OCI-LY7 (cell line): Measurements from ENCODE around the gene NPS. TPM values are rescaled to one million over a fixed set of nuclear protein-coding genes. Genes with fewer than 3 reads are reported as not detected.

Experiments
- Bru-seq: library from RNA; stranded (reverse); fragments of 400-500 nt; gene quantifications from one replicate; lab custom pipeline; 2021; lab: Mats Ljungman, UMichigan
- BruChase-seq, 2 experiments: library from RNA; stranded (reverse); fragments of 400-500 nt; gene quantifications; one replicate each; lab custom pipeline; 2021; lab: Mats Ljungman, UMichigan
- BruUV-seq: library from RNA; stranded (reverse); fragments of 400-500 nt; replicated peaks from 2 replicates; lab custom pipeline; 2021; lab: Mats Ljungman, UMichigan
- CTCF ChIA-PET: fragments of 300-600 bp; sonication (Branson Sonifier 250); formaldehyde crosslinking; loops from one replicate; lab custom pipeline; 2022; ENCODE audit warnings: antibody characterized with exemption; ENCODE audit not compliant: unreplicated experiment; lab: Charles Lee
- POLR2A ChIA-PET: fragments of 300-600 bp; sonication (Branson Sonifier 250); formaldehyde crosslinking; loops from one replicate; lab custom pipeline; 2022; ENCODE audit warnings: antibody characterized with exemption; lab: Charles Lee
- DNase-seq: peaks from one replicate; pipeline ENCODE4 v3.0.0-alpha.2; 2015; ENCODE audit warnings: low spot score
- H2AFZ ChIP-seq: fragments of 200-600 bp; sonication (generic), shearing (Covaris generic); 2 replicates; pipeline ENCODE4 v1.6.1; 2014; ENCODE audit warnings: mild to moderate bottlenecking, antibody characterized with exemption, low read length, moderate library complexity
- H3K27ac ChIP-seq: fragments of 200-600 bp; sonication (generic); 2 replicates; pipeline ENCODE4 v1.5.1; 2014; ENCODE audit warnings: mixed run types, low read depth, mild to moderate bottlenecking, moderate library complexity, low read length, inconsistent platforms; ENCODE audit not compliant: poor library complexity, severe bottlenecking
- H3K36me3 ChIP-seq: fragments of 200-600 bp; sonication (generic); 2 replicates; pipeline ENCODE4 v1.6.1; 2014; ENCODE audit warnings: mild to moderate bottlenecking, antibody characterized with exemption, low read length, moderate library complexity, mixed read lengths; ENCODE audit not compliant: insufficient read depth
- H3K4me1 ChIP-seq: fragments of 200-600 bp; sonication (generic); 2 replicates; pipeline ENCODE4 v1.5.1; 2014; ENCODE audit warnings: mild to moderate bottlenecking, low read length; ENCODE audit not compliant: insufficient read depth, poor library complexity, severe bottlenecking
- H3K4me2 ChIP-seq: fragments of 200-600 bp; sonication (generic); 2 replicates; pipeline ENCODE4 v1.6.1; 2014; ENCODE audit warnings: mild to moderate bottlenecking, low read length
- H3K4me3 ChIP-seq: fragments of 200-600 bp; sonication (generic); 2 replicates; pipeline ENCODE4 v1.5.1; 2014; ENCODE audit warnings: mild to moderate bottlenecking, low read depth, low read length; ENCODE audit not compliant: poor library complexity, severe bottlenecking
- H3K79me2 ChIP-seq: fragments of 200-600 bp; sonication (generic); 2 replicates; pipeline ENCODE4 v1.6.1; 2016; ENCODE audit warnings: low read depth, mild to moderate bottlenecking, low read length, moderate library complexity, mixed read lengths; ENCODE audit not compliant: insufficient read depth
- H3K9me2 ChIP-seq: fragments of 200-600 bp; sonication (generic); 2 replicates; pipeline ENCODE4 v1.6.1; 2016; ENCODE audit warnings: mild to moderate bottlenecking, low read length, mixed read lengths; ENCODE audit not compliant: insufficient read depth
- H3K9me3 ChIP-seq: fragments of 200-600 bp; sonication (generic); 2 replicates; pipeline ENCODE4 v1.6.1; 2014; ENCODE audit warnings: mild to moderate bottlenecking, mixed run types, low read length, mixed read lengths
- H4K20me1 ChIP-seq: fragments of 200-600 bp; sonication (generic); 2 replicates; pipeline ENCODE4 v1.6.1; 2014; ENCODE audit warnings: mild to moderate bottlenecking, antibody characterized with exemption, low read length, moderate library complexity, mixed read lengths; ENCODE audit not compliant: insufficient read depth
- EZH2phosphoT487 ChIP-seq: fragments of 200-600 bp; sonication (generic); IDR thresholded peaks from 2 replicates; pipeline ENCODE4 v1.6.1; 2018; ENCODE audit warnings: low read depth, borderline replicate concordance, mild to moderate bottlenecking, mixed run types, antibody characterized with exemption, low read length, moderate library complexity, mixed read lengths
- intact Hi-C: fragments of 100-400 bp; cut with micrococcal nuclease; formaldehyde crosslinking; loops from one replicate; pipeline ENCODE4 v1.10.0; 2022; ENCODE audit not compliant: unreplicated experiment
- long read RNA-seq: library from polyadenylated mRNA; stranded (forward); transcript quantifications from one replicate; pipeline ENCODE4 v2.0.0, GENCODE V29; 2022
- total RNA-seq, 2 experiments: library from RNA; depleted of rRNA in 1 of 2; stranded (reverse); fragments of >200 nt in 1 of 2; shearing (Covaris generic) in 1 of 2; gene quantifications; 2 replicates each; pipeline ENCODE4 v1.2.3, GENCODE V29; 2014 to 2022
- TF ChIP-seq, protein P1 (sequence below): fragments of 200-600 bp; sonication (generic); conservative IDR thresholded peaks from 2 replicates; pipeline ENCODE4 v1.5.1; 2014; ENCODE audit warnings: mild to moderate bottlenecking, antibody characterized with exemption, low read length, moderate library complexity, mixed read lengths

The NPS gene, protein sequence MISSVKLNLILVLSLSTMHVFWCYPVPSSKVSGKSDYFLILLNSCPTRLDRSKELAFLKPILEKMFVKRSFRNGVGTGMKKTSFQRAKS
- total RNA-seq (2014; rRNA removed; shearing (Covaris generic)) (not detected in 2 replicates), total RNA-seq (2022) (not detected in 2 replicates), Bru-seq, nascent RNA (not detected), BruChase-seq, experiment 1, labeled RNA remaining after a 6-hour chase (not detected), BruChase-seq, experiment 2, labeled RNA remaining after a 2-hour chase (not detected)
- long read RNA-seq: 0 reads

- H3K79me2 ChIP-seq: no peaks in the 10 kb centered on the region
- TF ChIP-seq EZH2phosphoT487: no peak
- TF ChIP-seq, protein P1, sequence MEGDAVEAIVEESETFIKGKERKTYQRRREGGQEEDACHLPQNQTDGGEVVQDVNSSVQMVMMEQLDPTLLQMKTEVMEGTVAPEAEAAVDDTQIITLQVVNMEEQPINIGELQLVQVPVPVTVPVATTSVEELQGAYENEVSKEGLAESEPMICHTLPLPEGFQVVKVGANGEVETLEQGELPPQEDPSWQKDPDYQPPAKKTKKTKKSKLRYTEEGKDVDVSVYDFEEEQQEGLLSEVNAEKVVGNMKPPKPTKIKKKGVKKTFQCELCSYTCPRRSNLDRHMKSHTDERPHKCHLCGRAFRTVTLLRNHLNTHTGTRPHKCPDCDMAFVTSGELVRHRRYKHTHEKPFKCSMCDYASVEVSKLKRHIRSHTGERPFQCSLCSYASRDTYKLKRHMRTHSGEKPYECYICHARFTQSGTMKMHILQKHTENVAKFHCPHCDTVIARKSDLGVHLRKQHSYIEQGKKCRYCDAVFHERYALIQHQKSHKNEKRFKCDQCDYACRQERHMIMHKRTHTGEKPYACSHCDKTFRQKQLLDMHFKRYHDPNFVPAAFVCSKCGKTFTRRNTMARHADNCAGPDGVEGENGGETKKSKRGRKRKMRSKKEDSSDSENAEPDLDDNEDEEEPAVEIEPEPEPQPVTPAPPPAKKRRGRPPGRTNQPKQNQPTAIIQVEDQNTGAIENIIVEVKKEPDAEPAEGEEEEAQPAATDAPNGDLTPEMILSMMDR: no peak
- DNase-seq: no peak
- ChIA-PET POLR2A (interaction anchor here (0.5 kb wide), 1 partner anchor 13 kb away, joined by 3 read pairs; no protein-coding TSS in a partner anchor), CTCF (no interaction called here)
- no peak within 1 kb of the TSS for H3K4me3 ChIP-seq
- H3K9me3 ChIP-seq: no peaks in the 10 kb centered on the region
- H4K20me1 ChIP-seq: no peaks in the 10 kb centered on the region
- H3K9me2 ChIP-seq: no peaks in the 10 kb centered on the region
- H3K4me2 ChIP-seq: no peak within 1 kb of the TSS
- intact Hi-C loops: no loop called here
- H3K36me3 ChIP-seq: no peaks in the 10 kb centered on the region
- BruUV-seq: no TSS peak
- H3K4me1 ChIP-seq: no peaks in the 10 kb centered on the region
- H3K27ac ChIP-seq: no peak within 1 kb of the TSS
- H2AFZ ChIP-seq: no peak within 1 kb of the TSS
Measured at GRCh38 chr10:127549009-127549408, at the start of gene NPS. Gene NPS (plus strand): TSS chr10:127549309. CDS start chr10:127549369, 60 bp downstream.

DNA sequence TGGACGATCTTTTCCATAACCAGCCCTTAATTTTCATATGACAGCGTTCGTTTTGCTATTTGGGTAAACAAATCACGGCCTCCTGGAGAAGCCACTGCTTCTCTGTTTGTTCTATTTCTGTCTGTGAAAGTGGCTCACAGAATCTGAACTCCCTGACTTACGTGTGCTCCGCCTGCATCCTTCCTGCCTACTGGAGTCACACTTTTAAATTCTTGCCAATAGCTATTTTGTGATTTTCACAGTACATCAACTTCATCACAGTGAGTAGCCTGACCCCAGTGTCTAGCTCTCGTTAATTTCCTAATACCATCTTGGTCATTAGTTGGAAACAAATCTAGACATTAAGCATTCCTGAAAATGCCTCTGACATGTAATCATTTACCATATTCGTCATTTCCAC is 49.0 kb upstream of the NPS start:
- no peaks in the 10 kb centered on the region for H3K79me2 ChIP-seq
- no peaks in the 10 kb centered on the region for H3K9me2 ChIP-seq
- intact Hi-C loops: no loop called here
- no peak overlapping the region for H3K27ac ChIP-seq
- no peaks in the 10 kb centered on the region for H3K4me1 ChIP-seq
- ChIA-PET POLR2A (interaction anchor here (0.7 kb wide), 1 partner anchor 1161 kb away, joined by 3 read pairs; no protein-coding TSS in a partner anchor), CTCF (no interaction called here)
- no peak for DNase-seq
- H3K4me2 ChIP-seq: no peak overlapping the region
- H4K20me1 ChIP-seq: no peaks in the 10 kb centered on the region
- H3K9me3 ChIP-seq: no peaks in the 10 kb centered on the region
- BruUV-seq: no TSS peak
- H3K36me3 ChIP-seq: no peaks in the 10 kb centered on the region
- no peak overlapping the region for H3K4me3 ChIP-seq
- no peak overlapping the region for H2AFZ ChIP-seq
- no peak for TF ChIP-seq EZH2phosphoT487
- TF ChIP-seq, protein P1: no peak

DNA sequence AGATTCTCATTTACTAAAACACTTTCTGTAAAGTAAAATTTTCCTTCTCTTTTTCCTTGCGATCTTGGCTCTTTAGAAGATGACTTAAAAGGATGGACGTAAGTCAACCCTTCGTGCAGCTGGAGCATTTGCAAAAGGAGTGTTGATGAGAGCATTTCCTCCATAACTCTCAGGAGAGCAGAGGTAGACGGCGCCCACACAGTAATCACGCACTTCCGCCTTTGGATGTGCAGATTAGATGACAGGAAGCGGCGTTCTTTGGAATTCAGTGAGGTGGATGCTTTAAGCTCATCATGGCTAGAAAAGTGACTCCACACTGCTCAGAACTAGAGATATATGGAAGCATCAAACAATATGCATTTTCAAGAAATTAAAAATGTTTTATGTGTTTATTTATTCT is 43.0 kb upstream of the NPS start:
- no peaks in the 10 kb centered on the region for H4K20me1 ChIP-seq
- no TSS peak for BruUV-seq
- TF ChIP-seq, protein P1: no peak
- no peak for TF ChIP-seq EZH2phosphoT487
- ChIA-PET POLR2A (no interaction called here), CTCF (no interaction called here)
- H3K79me2 ChIP-seq: no peaks in the 10 kb centered on the region
- H3K4me3 ChIP-seq: no peak overlapping the region
- no peaks in the 10 kb centered on the region for H3K9me3 ChIP-seq
- H3K27ac ChIP-seq: no peak overlapping the region
- no peak overlapping the region for H3K4me2 ChIP-seq
- DNase-seq: no peak
- no peak overlapping the region for H2AFZ ChIP-seq
- no peaks in the 10 kb centered on the region for H3K9me2 ChIP-seq
- no peaks in the 10 kb centered on the region for H3K36me3 ChIP-seq
- intact Hi-C loops: no loop called here
- no peaks in the 10 kb centered on the region for H3K4me1 ChIP-seq
